ENCODE results near the gene CLIC6.
A peak's percentile ranks its signal among the peaks of the same experiment; 100 is the strongest.

CLIC6 gene

GRCh38 chr21:34690041-34690792 lies 21.4 kb downstream of the CLIC6 start:
- Histone ChIP-seq H3K9ac (ENCODE audit: low read depth in 1 of 2, low read length in 2 of 2) (no peak overlapping the region), H3K36me3 (ENCODE audit: control insufficient read depth in 1 of 2, insufficient read depth in 2 of 2, low read length in 2 of 2) (no peaks in the 10 kb centered on the region), H3K4me1 (ENCODE audit: control insufficient read depth in 1 of 2, insufficient read depth in 2 of 2, low read length in 2 of 2) (peaks cover 11 to 36% of the 10 kb centered on the region in 2 donors), H3K27me3 (ENCODE audit: control insufficient read depth in 1 of 2, insufficient read depth in 2 of 2, low read length in 2 of 2) (peaks cover 2 to 3% of the 10 kb centered on the region in 2 donors), H3K9me3 (ENCODE audit: control insufficient read depth in 1 of 2, low read length in 2 of 2) (no peaks in the 10 kb centered on the region), H3K4me3 (ENCODE audit: low read depth in 1 of 2, low read length in 2 of 2) (no peak overlapping the region), H3K27ac (ENCODE audit: low read depth, low read length) (no peak overlapping the region)

- no peak overlapping the region for H3K4me3 ChIP-seq (ENCODE audit: low read depth in 1 of 2, low read length in 2 of 2)
- no peak overlapping the region for H3K9ac ChIP-seq (ENCODE audit: low read depth in 1 of 2, low read length in 2 of 2)
- no peak overlapping the region for H3K27ac ChIP-seq (ENCODE audit: low read depth, low read length)
- H3K9me3 ChIP-seq (ENCODE audit: control insufficient read depth in 1 of 2, low read length in 2 of 2): no peaks in the 10 kb centered on the region
- H3K36me3 ChIP-seq (ENCODE audit: control insufficient read depth in 1 of 2, insufficient read depth in 2 of 2, low read length in 2 of 2): no peaks in the 10 kb centered on the region
- H3K27me3 ChIP-seq (ENCODE audit: control insufficient read depth in 1 of 2, insufficient read depth in 2 of 2, low read length in 2 of 2): peaks cover 2 to 3% of the 10 kb centered on the region in 2 donors
- peaks cover 16 to 37% of the 10 kb centered on the region in 2 donors for H3K4me1 ChIP-seq (ENCODE audit: control insufficient read depth in 1 of 2, insufficient read depth in 2 of 2, low read length in 2 of 2)
Observed at GRCh38 chr21:34690793-34691175, 22.0 kb downstream of the CLIC6 start.

- Histone ChIP-seq H3K9me3 (ENCODE audit: control insufficient read depth in 1 of 2, low read length in 2 of 2) (no peaks in the 10 kb centered on the region), H3K9ac (ENCODE audit: low read depth in 1 of 2, low read length in 2 of 2) (no peak overlapping the region), H3K36me3 (ENCODE audit: control insufficient read depth in 1 of 2, insufficient read depth in 2 of 2, low read length in 2 of 2) (no peaks in the 10 kb centered on the region), H3K27me3 (ENCODE audit: control insufficient read depth in 1 of 2, insufficient read depth in 2 of 2, low read length in 2 of 2) (peaks cover 2 to 3% of the 10 kb centered on the region in 2 donors), H3K4me1 (ENCODE audit: control insufficient read depth in 1 of 2, insufficient read depth in 2 of 2, low read length in 2 of 2) (peaks cover 20 to 40% of the 10 kb centered on the region in 2 donors), H3K4me3 (ENCODE audit: low read depth in 1 of 2, low read length in 2 of 2) (no peak overlapping the region), H3K27ac (ENCODE audit: low read depth, low read length) (no peak overlapping the region)
Observed at GRCh38 chr21:34691390-34692032, 22.7 kb downstream of the CLIC6 start.

GRCh38 chr21:34692458-34693020 lies 23.7 kb downstream of the CLIC6 start:
- Histone ChIP-seq H3K4me3 (ENCODE audit: low read depth in 1 of 2, low read length in 2 of 2) (no peak overlapping the region), H3K9ac (ENCODE audit: low read depth in 1 of 2, low read length in 2 of 2) (peak overlapping the region in 1 of 2 donors; percentile 27), H3K27ac (ENCODE audit: low read depth, low read length) (no peak overlapping the region), H3K4me1 (ENCODE audit: control insufficient read depth in 1 of 2, insufficient read depth in 2 of 2, low read length in 2 of 2) (peaks cover 20 to 40% of the 10 kb centered on the region in 2 donors), H3K9me3 (ENCODE audit: control insufficient read depth in 1 of 2, low read length in 2 of 2) (no peaks in the 10 kb centered on the region), H3K27me3 (ENCODE audit: control insufficient read depth in 1 of 2, insufficient read depth in 2 of 2, low read length in 2 of 2) (peaks cover 2 to 3% of the 10 kb centered on the region in 2 donors), H3K36me3 (ENCODE audit: control insufficient read depth in 1 of 2, insufficient read depth in 2 of 2, low read length in 2 of 2) (no peaks in the 10 kb centered on the region)

- Histone ChIP-seq H3K36me3 (ENCODE audit: control insufficient read depth in 1 of 2, insufficient read depth in 2 of 2, low read length in 2 of 2) (no peaks in the 10 kb centered on the region), H3K4me3 (ENCODE audit: low read depth in 1 of 2, low read length in 2 of 2) (no peak overlapping the region), H3K27ac (ENCODE audit: low read depth, low read length) (no peak overlapping the region), H3K4me1 (ENCODE audit: control insufficient read depth in 1 of 2, insufficient read depth in 2 of 2, low read length in 2 of 2) (peaks cover 19 to 40% of the 10 kb centered on the region in 2 donors), H3K9me3 (ENCODE audit: control insufficient read depth in 1 of 2, low read length in 2 of 2) (no peaks in the 10 kb centered on the region), H3K9ac (ENCODE audit: low read depth in 1 of 2, low read length in 2 of 2) (peak overlapping the region in 1 of 2 donors; percentile 27), H3K27me3 (ENCODE audit: control insufficient read depth in 1 of 2, insufficient read depth in 2 of 2, low read length in 2 of 2) (peaks cover 2 to 3% of the 10 kb centered on the region in 2 donors)
Observed at GRCh38 chr21:34693192-34693810, 24.5 kb downstream of the CLIC6 start.

- Histone ChIP-seq H3K27me3 (ENCODE audit: control insufficient read depth in 1 of 2, insufficient read depth in 2 of 2, low read length in 2 of 2) (no peaks in the 10 kb centered on the region), H3K4me1 (ENCODE audit: control insufficient read depth in 1 of 2, insufficient read depth in 2 of 2, low read length in 2 of 2) (peaks cover 17 to 33% of the 10 kb centered on the region in 2 donors), H3K4me3 (ENCODE audit: low read depth in 1 of 2, low read length in 2 of 2) (no peak overlapping the region), H3K36me3 (ENCODE audit: control insufficient read depth in 1 of 2, insufficient read depth in 2 of 2, low read length in 2 of 2) (no peaks in the 10 kb centered on the region), H3K9me3 (ENCODE audit: control insufficient read depth in 1 of 2, low read length in 2 of 2) (no peaks in the 10 kb centered on the region), H3K27ac (ENCODE audit: low read depth, low read length) (no peak overlapping the region), H3K9ac (ENCODE audit: low read depth in 1 of 2, low read length in 2 of 2) (no peak overlapping the region)
Observed at GRCh38 chr21:34695434-34695833, 26.6 kb downstream of the CLIC6 start.

GRCh38 chr21:34696121-34696520 lies 27.3 kb downstream of the CLIC6 start:
- Histone ChIP-seq H3K4me1 (ENCODE audit: control insufficient read depth in 1 of 2, insufficient read depth in 2 of 2, low read length in 2 of 2) (peaks cover 17 to 26% of the 10 kb centered on the region in 2 donors), H3K9ac (ENCODE audit: low read depth in 1 of 2, low read length in 2 of 2) (no peak overlapping the region), H3K9me3 (ENCODE audit: control insufficient read depth in 1 of 2, low read length in 2 of 2) (no peaks in the 10 kb centered on the region), H3K36me3 (ENCODE audit: control insufficient read depth in 1 of 2, insufficient read depth in 2 of 2, low read length in 2 of 2) (no peaks in the 10 kb centered on the region), H3K27ac (ENCODE audit: low read depth, low read length) (no peak overlapping the region), H3K27me3 (ENCODE audit: control insufficient read depth in 1 of 2, insufficient read depth in 2 of 2, low read length in 2 of 2) (no peaks in the 10 kb centered on the region), H3K4me3 (ENCODE audit: low read depth in 1 of 2, low read length in 2 of 2) (no peak overlapping the region)

GRCh38 chr21:34697826-34698225 lies 29.0 kb downstream of the CLIC6 start:
- Histone ChIP-seq H3K27ac (ENCODE audit: low read depth, low read length) (no peak overlapping the region), H3K4me1 (ENCODE audit: control insufficient read depth in 1 of 2, insufficient read depth in 2 of 2, low read length in 2 of 2) (peaks cover 10 to 14% of the 10 kb centered on the region in 2 donors), H3K9me3 (ENCODE audit: control insufficient read depth in 1 of 2, low read length in 2 of 2) (no peaks in the 10 kb centered on the region), H3K9ac (ENCODE audit: low read depth in 1 of 2, low read length in 2 of 2) (no peak overlapping the region), H3K27me3 (ENCODE audit: control insufficient read depth in 1 of 2, insufficient read depth in 2 of 2, low read length in 2 of 2) (no peaks in the 10 kb centered on the region), H3K4me3 (ENCODE audit: low read depth in 1 of 2, low read length in 2 of 2) (no peak overlapping the region), H3K36me3 (ENCODE audit: control insufficient read depth in 1 of 2, insufficient read depth in 2 of 2, low read length in 2 of 2) (no peaks in the 10 kb centered on the region)

GRCh38 chr21:34698270-34699015 lies 29.6 kb downstream of the CLIC6 start:
- Histone ChIP-seq H3K36me3 (ENCODE audit: control insufficient read depth in 1 of 2, insufficient read depth in 2 of 2, low read length in 2 of 2) (no peaks in the 10 kb centered on the region), H3K9me3 (ENCODE audit: control insufficient read depth in 1 of 2, low read length in 2 of 2) (no peaks in the 10 kb centered on the region), H3K4me3 (ENCODE audit: low read depth in 1 of 2, low read length in 2 of 2) (no peak overlapping the region), H3K27ac (ENCODE audit: low read depth, low read length) (no peak overlapping the region), H3K9ac (ENCODE audit: low read depth in 1 of 2, low read length in 2 of 2) (no peak overlapping the region), H3K27me3 (ENCODE audit: control insufficient read depth in 1 of 2, insufficient read depth in 2 of 2, low read length in 2 of 2) (no peaks in the 10 kb centered on the region), H3K4me1 (ENCODE audit: control insufficient read depth in 1 of 2, insufficient read depth in 2 of 2, low read length in 2 of 2) (peaks cover 4 to 9% of the 10 kb centered on the region in 2 donors)

All from duodenal mucosa (tissue), 2 donors.